Keratinocyte (primary cell): ENCODE measurements around the gene TMCO6.

Source experiments
- CTCF ChIP-seq, 3 experiments: IDR thresholded peaks in 1 of 3; conservative IDR thresholded peaks in 1 of 3; optimal IDR thresholded peaks in 1 of 3; 2 replicates in 2 of 3; 3 replicates in 1 of 3; pipeline versions ENCODE3 to v1.5.1; 2011; ENCODE audit warnings: low read length in 3 of 3, mild to moderate bottlenecking in 3 of 3, moderate library complexity in 2 of 3, control low read depth in 1 of 3, inconsistent platforms in 1 of 3; ENCODE audit not compliant: insufficient read depth in 2 of 3; ENCODE audit errors: extremely low read depth in 1 of 3
- EZH2 ChIP-seq: IDR thresholded peaks from one replicate; pipeline ENCODE4 v1.6.1; 2012; ENCODE audit warnings: inconsistent platforms, mild to moderate bottlenecking, low read length, moderate library complexity

DNA sequence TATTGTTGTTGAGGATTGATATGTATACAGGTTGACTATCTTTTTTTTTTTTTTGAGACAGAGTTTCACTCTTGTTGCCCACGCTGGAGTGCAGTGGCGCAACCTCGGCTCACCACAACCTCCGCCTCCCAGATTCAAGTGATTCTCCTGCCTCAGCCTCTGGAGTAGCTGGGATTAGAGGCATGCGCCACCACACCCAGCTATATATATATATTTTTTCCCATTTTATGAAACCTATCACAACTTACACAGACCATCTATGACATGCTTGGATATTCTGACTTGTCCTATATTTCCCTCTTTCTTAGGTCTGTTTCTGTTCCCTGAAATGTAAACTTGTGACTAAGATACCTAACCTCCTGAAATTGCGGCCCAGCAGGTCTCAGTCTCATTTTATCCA is 11.3 kb upstream of the TMCO6 start:
- TF ChIP-seq CTCF (optimal IDR thresholded peaks at IDR 0.05 in 1 of 3, IDR thresholded peaks at IDR 0.05 in 1 of 3, conservative IDR thresholded peaks at IDR 0.05 in 1 of 3; ENCODE audit: extremely low read depth in 1 of 3, insufficient read depth in 2 of 3, low read length in 3 of 3) (no peak), EZH2 (no peak)
